Activated T-helper 17 cell treated with anti-CD3 and anti-CD28 coated beads, Interleukin-2, amount 50 U/mL, for 72 hours (primary cell): ENCODE data around the gene ARPC2. TPM values are rescaled to one million over a fixed set of nuclear protein-coding genes. Genes with fewer than 3 reads are reported as not detected.

Experiments
- total RNA-seq, 2 donors: library from RNA; stranded (reverse); gene quantifications; one replicate each; pipeline ENCODE4 v1.2.3, GENCODE V29; 2022

Gene ARPC2
- total RNA-seq, 2 donors from 2014 or later = 679 to 681 TPM

Other genes starting within 250 kb of the ARPC2 start
- gene TNS1, start 214.2 kb upstream of the ARPC2 start, total RNA-seq = 10 to 100 TPM in 1 of 2 donors, 1 to 10 TPM in 1; 4.4 to 44.9 TPM
- 1 to 10 TPM in 1 of 2 donors, under 1 TPM in 1; 0.19 to 2.4 TPM for gene RUFY4, start 147.9 kb upstream of the ARPC2 start, total RNA-seq
- gene CXCR2, start 91.2 kb upstream of the ARPC2 start, total RNA-seq = under 1 TPM in 1 of 2 donors, not detected in 1; 0.48 TPM
- gene CXCR1, start 50.2 kb upstream of the ARPC2 start, total RNA-seq = not detected
- 1 to 10 TPM; 1.3 to 1.4 TPM for gene GPBAR1, start 43.8 kb downstream of the ARPC2 start, total RNA-seq
- 10 to 100 TPM; 60.0 to 77.5 TPM for gene AAMP, start 52.9 kb downstream of the ARPC2 start, total RNA-seq
- 10 to 100 TPM; 21.1 to 30.9 TPM for gene PNKD, start 53.3 kb downstream of the ARPC2 start, total RNA-seq
- gene TMBIM1, start 75.3 kb downstream of the ARPC2 start, total RNA-seq = 10 to 100 TPM; 50.9 to 62.0 TPM
- gene CATIP, start 139.7 kb downstream of the ARPC2 start, total RNA-seq = not detected
- under 1 TPM; 0.09 to 0.19 TPM for gene SLC11A1, start 165.1 kb downstream of the ARPC2 start, total RNA-seq
- gene CTDSP1, start 182.7 kb downstream of the ARPC2 start, total RNA-seq = 100 to 1,000 TPM; 126 to 197 TPM
- gene VIL1, start 201.9 kb downstream of the ARPC2 start, total RNA-seq = under 1 TPM in 1 of 2 donors, not detected in 1; 0.34 TPM